Fibroblast of lung (primary cell): ENCODE data around the gene NFE2L3.

Experiments
- EZH2 ChIP-seq: IDR thresholded peaks from 2 replicates; pipeline ENCODE4 v1.5.1; 2012; ENCODE audit warnings: low read length, control low read depth, mild to moderate bottlenecking; ENCODE audit errors: missing control alignments
- TF ChIP-seq, protein P1 (sequence below), 2 donors: IDR thresholded peaks in 1 of 2; conservative IDR thresholded peaks in 1 of 2; 1 replicate in 1 of 2; 2 replicates in 1 of 2; pipeline ENCODE4 v1.5.1; 2011 to 2012; ENCODE audit warnings: low read length in 2 of 2, control low read depth in 1 of 2, inconsistent platforms in 1 of 2, low read depth in 1 of 2, mild to moderate bottlenecking in 1 of 2

DNA sequence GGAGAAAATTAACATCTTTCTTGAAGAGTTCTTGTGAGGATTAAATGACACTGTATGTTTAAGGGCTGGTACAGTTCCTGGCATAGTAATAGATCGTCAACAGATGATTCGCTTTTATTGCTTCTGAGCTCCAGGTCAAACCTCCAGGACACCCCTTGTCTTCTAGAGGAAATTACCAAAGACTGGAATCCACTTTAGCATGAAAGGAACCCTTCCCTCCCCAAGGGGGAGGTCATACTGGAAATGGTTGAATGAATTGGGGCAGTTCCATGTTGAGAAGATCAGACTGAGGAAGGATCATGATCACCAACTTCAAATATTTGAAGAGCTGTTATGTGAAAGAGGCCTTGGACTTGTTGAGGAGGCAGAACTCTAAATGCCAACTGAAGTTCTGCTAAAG lies 8.9 kb downstream of the NFE2L3 start:
- TF ChIP-seq, protein P1, sequence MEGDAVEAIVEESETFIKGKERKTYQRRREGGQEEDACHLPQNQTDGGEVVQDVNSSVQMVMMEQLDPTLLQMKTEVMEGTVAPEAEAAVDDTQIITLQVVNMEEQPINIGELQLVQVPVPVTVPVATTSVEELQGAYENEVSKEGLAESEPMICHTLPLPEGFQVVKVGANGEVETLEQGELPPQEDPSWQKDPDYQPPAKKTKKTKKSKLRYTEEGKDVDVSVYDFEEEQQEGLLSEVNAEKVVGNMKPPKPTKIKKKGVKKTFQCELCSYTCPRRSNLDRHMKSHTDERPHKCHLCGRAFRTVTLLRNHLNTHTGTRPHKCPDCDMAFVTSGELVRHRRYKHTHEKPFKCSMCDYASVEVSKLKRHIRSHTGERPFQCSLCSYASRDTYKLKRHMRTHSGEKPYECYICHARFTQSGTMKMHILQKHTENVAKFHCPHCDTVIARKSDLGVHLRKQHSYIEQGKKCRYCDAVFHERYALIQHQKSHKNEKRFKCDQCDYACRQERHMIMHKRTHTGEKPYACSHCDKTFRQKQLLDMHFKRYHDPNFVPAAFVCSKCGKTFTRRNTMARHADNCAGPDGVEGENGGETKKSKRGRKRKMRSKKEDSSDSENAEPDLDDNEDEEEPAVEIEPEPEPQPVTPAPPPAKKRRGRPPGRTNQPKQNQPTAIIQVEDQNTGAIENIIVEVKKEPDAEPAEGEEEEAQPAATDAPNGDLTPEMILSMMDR (conservative IDR thresholded peaks at IDR 0.05 in 1 of 2, IDR thresholded peaks at IDR 0.05 in 1 of 2; ENCODE audit: low read depth in 1 of 2, low read length in 2 of 2), result no peak
- no peak for TF ChIP-seq EZH2
